Measurements from ENCODE around the gene PDK2. TPM values are rescaled to one million over a fixed set of nuclear protein-coding genes. Genes with fewer than 3 reads are reported as not detected.

PDK2 gene
- total and polyA plus RNA-seq, 10 of the 15 experiments (the other 5 are each of a cell fraction or from before 2014, with no cell fraction given) = 0.98 to 22.6 (median 12.3) TPM

DNA sequence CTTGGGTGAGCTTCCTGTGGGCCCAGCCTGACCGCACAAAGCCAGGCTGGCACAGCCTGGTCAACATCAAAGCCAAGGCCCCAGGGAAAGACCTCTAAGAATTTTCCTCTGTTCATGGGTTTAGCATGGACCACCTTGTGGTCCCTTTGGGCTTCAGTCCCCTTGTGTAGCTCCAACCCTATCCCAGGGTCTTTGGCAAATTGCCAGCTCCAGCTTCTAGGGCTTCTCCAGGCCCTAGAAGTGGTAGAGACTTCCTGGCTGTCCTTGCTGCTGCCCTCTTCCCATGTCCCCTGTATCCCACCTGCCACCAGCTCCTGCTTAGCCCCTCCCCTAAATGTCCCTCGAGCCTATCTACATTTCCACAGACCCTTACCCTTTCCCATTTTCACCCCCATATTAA is 49.0 kb upstream of the PDK2 start:
- Histone ChIP-seq H3K9ac (ENCODE audit: control insufficient read depth, insufficient read depth, low read length) (no peak overlapping the region), H3K27me3 (replicated peaks in 1 of 2; ENCODE audit: control insufficient read depth in 2 of 2, insufficient read depth in 2 of 2, low read length in 1 of 2) (no peaks in the 10 kb centered on the region), H3K4me1 (ENCODE audit: control insufficient read depth, insufficient read depth, low read length) (peaks cover 4% of the 10 kb centered on the region), H3K4me3 (no peak overlapping the region), H3K27ac (ENCODE audit: control insufficient read depth, insufficient read depth) (no peak overlapping the region), H3K9me3 (replicated peaks; ENCODE audit: control insufficient read depth, insufficient read depth, low read length) (no peaks in the 10 kb centered on the region; the same call in 2 of the 3 replicates), H3K36me3 (ENCODE audit: control insufficient read depth in 2 of 2, insufficient read depth in 2 of 2, low read length in 1 of 2) (no peaks in the 10 kb centered on the region), H2AFZ (ENCODE audit: control insufficient read depth, low read depth, low read length) (no peak overlapping the region), H3K79me2 (ENCODE audit: control insufficient read depth, insufficient read depth, low read length) (no peaks in the 10 kb centered on the region), H3K4me2 (ENCODE audit: control insufficient read depth, insufficient read depth) (no peak overlapping the region), H4K20me1 (ENCODE audit: control insufficient read depth, insufficient read depth) (no peaks in the 10 kb centered on the region)
- ChIA-PET SMC1A (ENCODE audit: uncharacterized antibody, unreplicated experiment) (no interaction called here), RAD21 (ENCODE audit: unreplicated experiment) (no interaction called here), CTCF (interaction anchor here (1.1 to 1.3 kb wide), 3 partner anchors 41 to 48 kb away, joined by 3 to 4 read pairs (median 4); no protein-coding TSS in a partner anchor), POLR2A (no interaction called here)
- DNase-seq (ENCODE audit: low read depth, low spot score) = no peak
- ATAC-seq = no peak
- intact Hi-C loops (cut with micrococcal nuclease; ENCODE audit: unreplicated experiment) (no loop called here), in situ Hi-C loops (cut with MboI) (no loop called here)
- TF ChIP-seq ZNF24 (IDR thresholded peaks at IDR 0.05) (no peak), NR2C1 (IDR thresholded peaks at IDR 0.05) (no peak), TCF12 (IDR thresholded peaks at IDR 0.05; ENCODE audit: low read depth, low read length) (no peak), JUNB (IDR thresholded peaks at IDR 0.05) (no peak), JUND (IDR thresholded peaks at IDR 0.05; ENCODE audit: low read depth, low read length) (no peak), PAX5 (IDR thresholded peaks at IDR 0.05; ENCODE audit: borderline replicate concordance, low read depth, low read length) (no peak), CBX3 (IDR thresholded peaks at IDR 0.05; ENCODE audit: borderline replicate concordance, low read depth) (no peak), SUPT20H (IDR thresholded peaks at IDR 0.05; ENCODE audit: borderline replicate concordance, control insufficient read depth, low read depth, low read length) (no peak)
- TF ChIP-seq, protein P1, sequence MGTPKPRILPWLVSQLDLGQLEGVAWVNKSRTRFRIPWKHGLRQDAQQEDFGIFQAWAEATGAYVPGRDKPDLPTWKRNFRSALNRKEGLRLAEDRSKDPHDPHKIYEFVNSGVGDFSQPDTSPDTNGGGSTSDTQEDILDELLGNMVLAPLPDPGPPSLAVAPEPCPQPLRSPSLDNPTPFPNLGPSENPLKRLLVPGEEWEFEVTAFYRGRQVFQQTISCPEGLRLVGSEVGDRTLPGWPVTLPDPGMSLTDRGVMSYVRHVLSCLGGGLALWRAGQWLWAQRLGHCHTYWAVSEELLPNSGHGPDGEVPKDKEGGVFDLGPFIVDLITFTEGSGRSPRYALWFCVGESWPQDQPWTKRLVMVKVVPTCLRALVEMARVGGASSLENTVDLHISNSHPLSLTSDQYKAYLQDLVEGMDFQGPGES (IDR thresholded peaks at IDR 0.05) = no peak
- TF ChIP-seq, protein P2, sequence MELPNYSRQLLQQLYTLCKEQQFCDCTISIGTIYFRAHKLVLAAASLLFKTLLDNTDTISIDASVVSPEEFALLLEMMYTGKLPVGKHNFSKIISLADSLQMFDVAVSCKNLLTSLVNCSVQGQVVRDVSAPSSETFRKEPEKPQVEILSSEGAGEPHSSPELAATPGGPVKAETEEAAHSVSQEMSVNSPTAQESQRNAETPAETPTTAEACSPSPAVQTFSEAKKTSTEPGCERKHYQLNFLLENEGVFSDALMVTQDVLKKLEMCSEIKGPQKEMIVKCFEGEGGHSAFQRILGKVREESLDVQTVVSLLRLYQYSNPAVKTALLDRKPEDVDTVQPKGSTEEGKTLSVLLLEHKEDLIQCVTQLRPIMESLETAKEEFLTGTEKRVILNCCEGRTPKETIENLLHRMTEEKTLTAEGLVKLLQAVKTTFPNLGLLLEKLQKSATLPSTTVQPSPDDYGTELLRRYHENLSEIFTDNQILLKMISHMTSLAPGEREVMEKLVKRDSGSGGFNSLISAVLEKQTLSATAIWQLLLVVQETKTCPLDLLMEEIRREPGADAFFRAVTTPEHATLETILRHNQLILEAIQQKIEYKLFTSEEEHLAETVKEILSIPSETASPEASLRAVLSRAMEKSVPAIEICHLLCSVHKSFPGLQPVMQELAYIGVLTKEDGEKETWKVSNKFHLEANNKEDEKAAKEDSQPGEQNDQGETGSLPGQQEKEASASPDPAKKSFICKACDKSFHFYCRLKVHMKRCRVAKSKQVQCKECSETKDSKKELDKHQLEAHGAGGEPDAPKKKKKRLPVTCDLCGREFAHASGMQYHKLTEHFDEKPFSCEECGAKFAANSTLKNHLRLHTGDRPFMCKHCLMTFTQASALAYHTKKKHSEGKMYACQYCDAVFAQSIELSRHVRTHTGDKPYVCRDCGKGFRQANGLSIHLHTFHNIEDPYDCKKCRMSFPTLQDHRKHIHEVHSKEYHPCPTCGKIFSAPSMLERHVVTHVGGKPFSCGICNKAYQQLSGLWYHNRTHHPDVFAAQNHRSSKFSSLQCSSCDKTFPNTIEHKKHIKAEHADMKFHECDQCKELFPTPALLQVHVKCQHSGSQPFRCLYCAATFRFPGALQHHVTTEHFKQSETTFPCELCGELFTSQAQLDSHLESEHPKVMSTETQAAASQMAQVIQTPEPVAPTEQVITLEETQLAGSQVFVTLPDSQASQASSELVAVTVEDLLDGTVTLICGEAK (IDR thresholded peaks at IDR 0.05; ENCODE audit: borderline replicate concordance) = no peak
- TF ChIP-seq, protein P3, sequence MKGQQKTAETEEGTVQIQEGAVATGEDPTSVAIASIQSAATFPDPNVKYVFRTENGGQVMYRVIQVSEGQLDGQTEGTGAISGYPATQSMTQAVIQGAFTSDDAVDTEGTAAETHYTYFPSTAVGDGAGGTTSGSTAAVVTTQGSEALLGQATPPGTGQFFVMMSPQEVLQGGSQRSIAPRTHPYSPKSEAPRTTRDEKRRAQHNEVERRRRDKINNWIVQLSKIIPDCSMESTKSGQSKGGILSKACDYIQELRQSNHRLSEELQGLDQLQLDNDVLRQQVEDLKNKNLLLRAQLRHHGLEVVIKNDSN (IDR thresholded peaks at IDR 0.05; ENCODE audit: borderline replicate concordance, extremely low read length, insufficient read depth, low read depth, low read length) = no peak
- WGBS (ENCODE audit: insufficient coverage, insufficient replicate concordance, low lambda C conversion rate, missing lambda C conversion rate) = 50% methylated on average over 2 of the region's 2 CpGs
- FAIRE-seq = no peak
- no TSS peak for BruUV-seq (replicated peaks)
